H1 (cell line): ENCODE results near the gene ASPG. TPM values are rescaled to one million over a fixed set of nuclear protein-coding genes. Genes with fewer than 3 reads are reported as not detected.

Source experiments
- CHD2 ChIP-seq: IDR thresholded peaks from 2 replicates; pipeline ENCODE4 v1.6.1; 2012; ENCODE audit warnings: low read length, improper control_type of control experiment
- CHD7 ChIP-seq: fragments of 300-600 bp; sonication (generic); IDR thresholded peaks from 2 replicates; pipeline ENCODE4 v1.7.1; 2012; ENCODE audit warnings: low read length, moderate library complexity, mild to moderate bottlenecking, inconsistent platforms; ENCODE audit not compliant: insufficient replicate concordance
- JUN ChIP-seq: IDR thresholded peaks from 2 replicates; pipeline ENCODE4 v1.6.1; 2011; ENCODE audit warnings: low read depth, mild to moderate bottlenecking, improper control_type of control experiment, low read length
- KDM4A ChIP-seq: IDR thresholded peaks from one replicate; pipeline ENCODE4 v1.7.1; 2012; ENCODE audit warnings: low read depth, mild to moderate bottlenecking, moderate library complexity, low read length, inconsistent platforms; ENCODE audit not compliant: severe bottlenecking
- NRF1 ChIP-seq: IDR thresholded peaks from 2 replicates; pipeline ENCODE4 v1.6.1; 2011; ENCODE audit warnings: mild to moderate bottlenecking, low read depth, low read length, improper control_type of control experiment
- SUZ12 ChIP-seq: fragments of 200-600 bp; sonication (generic); IDR thresholded peaks from 2 replicates; pipeline ENCODE4 v1.6.1; 2012; ENCODE audit warnings: mild to moderate bottlenecking, inconsistent platforms, low read length, moderate library complexity, mixed read lengths
- TEAD4 ChIP-seq: IDR thresholded peaks from 2 replicates; pipeline ENCODE4 v1.6.1; 2012; ENCODE audit warnings: low read depth, low read length, inconsistent platforms, mixed read lengths
- polyA plus RNA-seq, 7 experiments: library from polyadenylated mRNA; depleted of rRNA in 3 of 7; stranded (reverse) in 5 of 7; unstranded in 2 of 7; fragments of >200 nt in 5 of 7; fragments of 200-250 nt in 2 of 7; gene quantifications; 1 replicate in 5 of 7; 2 replicates in 1 of 7; 4 replicates in 1 of 7; pipeline versions ENCODE4 v1.2.1 to v1.2.3, GENCODE V29; 2011 to 2013; ENCODE audit warnings: missing spikeins in 2 of 7, mixed read lengths in 2 of 7
- total RNA-seq: library from RNA; stranded (reverse); fragmentation: NEBNext Ultra II Directional; extraction: Animal tissue kit (Norgen Biotek cat#: 25700); gene quantifications from 2 replicates; pipeline ENCODE4 v1.2.1, GENCODE V29; 2021

Gene ASPG
- total and polyA plus RNA-seq, 2 of the 8 experiments (the other 6 are each of a cell fraction or from before 2014, with no cell fraction given) = 0.34 to 0.59 TPM

GRCh38 chr14:104117341-104118005 is 32.0 kb downstream of the ASPG start (continued):
- no peak for TF ChIP-seq CHD7
- TF ChIP-seq SUZ12 = peak; percentile 71
- TF ChIP-seq TEAD4 = no peak
- TF ChIP-seq NRF1 = no peak
- no peak for TF ChIP-seq CHD2
- no peak for TF ChIP-seq JUN
- TF ChIP-seq KDM4A = peak; percentile 14
